Neural cell (in vitro differentiated cells): ENCODE measurements around the gene CPNE4. TPM values are rescaled to one million over a fixed set of nuclear protein-coding genes. Genes with fewer than 3 reads are reported as not detected.

ENCODE experiments used
- H2AFZ ChIP-seq: fragments of 200-600, 300-800 bp; sonication (generic), shearing (Covaris generic); 2 replicates; pipeline ENCODE4 v1.6.0; 2014; ENCODE audit warnings: low read depth, mild to moderate bottlenecking, antibody characterized with exemption, low read length, moderate library complexity
- H3F3A ChIP-seq: fragments of 200-600 bp; shearing (Covaris generic); 2 replicates; pipeline ENCODE4 v1.6.1; 2016; ENCODE audit warnings: mild to moderate bottlenecking, moderate library complexity, mixed read lengths, antibody characterized with exemption, low read length; ENCODE audit not compliant: insufficient read depth, poor library complexity, severe bottlenecking
- H3K27ac ChIP-seq: fragments of 200-600, 300-800 bp; sonication (generic), shearing (Covaris generic); 2 replicates; pipeline ENCODE4 v1.5.1; 2014; ENCODE audit warnings: mild to moderate bottlenecking, low read length, moderate library complexity
- H3K27me3 ChIP-seq: fragments of 300-800, 200-600 bp; sonication (generic), shearing (Covaris generic); 2 replicates; pipeline ENCODE4 v1.6.0; 2014; ENCODE audit warnings: mild to moderate bottlenecking, low read depth, low read length, moderate library complexity; ENCODE audit not compliant: insufficient read depth
- H3K36me3 ChIP-seq: fragments of 300-800, 200-600 bp; sonication (generic), shearing (Covaris generic); 2 replicates; pipeline ENCODE4 v1.5.1; 2014; ENCODE audit warnings: mild to moderate bottlenecking, antibody characterized with exemption, low read length, moderate library complexity; ENCODE audit not compliant: insufficient read depth
- H3K4me2 ChIP-seq: fragments of 300-800, 200-600 bp; sonication (generic), shearing (Covaris generic); 2 replicates; pipeline ENCODE4 v1.6.0; 2014; ENCODE audit warnings: mild to moderate bottlenecking, low read length
- H3K4me3 ChIP-seq: fragments of 300-800, 200-600 bp; sonication (generic), shearing (Covaris generic); 2 replicates; pipeline ENCODE4 v1.5.1; 2014; ENCODE audit warnings: mild to moderate bottlenecking, low read length, moderate library complexity
- H3K79me2 ChIP-seq: fragments of 200-600 bp; shearing (Covaris generic); replicated peaks from 2 replicates; pipeline ENCODE4 v1.6.0; 2014; ENCODE audit warnings: mild to moderate bottlenecking, low read length, moderate library complexity; ENCODE audit not compliant: insufficient read depth
- H3K9ac ChIP-seq: fragments of 300-800, 200-600 bp; sonication (generic), shearing (Covaris generic); 2 replicates; pipeline ENCODE4 v1.6.1; 2016; ENCODE audit warnings: mild to moderate bottlenecking, low read length, mixed read lengths
- H3K9me2 ChIP-seq: fragments of 200-600 bp; shearing (Covaris generic); 2 replicates; pipeline ENCODE4 v1.6.1; 2016; ENCODE audit warnings: mild to moderate bottlenecking, low read length, mixed read lengths; ENCODE audit not compliant: insufficient read depth
- H3K9me3 ChIP-seq: fragments of 200-600, 300-800 bp; sonication (generic), shearing (Covaris generic); 2 replicates; pipeline ENCODE4 v1.6.1; 2016; ENCODE audit warnings: mild to moderate bottlenecking, mixed run types, low read length, moderate library complexity, mixed read lengths
- H4K20me1 ChIP-seq: fragments of 200-600 bp; shearing (Covaris generic); 2 replicates; pipeline ENCODE4 v1.6.1; 2016; ENCODE audit warnings: mild to moderate bottlenecking, mixed run types; ENCODE audit not compliant: insufficient read depth
- EP300 ChIP-seq: fragments of 450-650 bp; conservative IDR thresholded peaks from 2 replicates; pipeline ENCODE4 v1.6.1; 2014; ENCODE audit warnings: antibody characterized with exemption, mild to moderate bottlenecking, moderate library complexity; ENCODE audit not compliant: poor library complexity, severe bottlenecking
- EZH2 ChIP-seq: fragments of 200-600, 300-800 bp; shearing (Covaris generic), sonication (generic); IDR thresholded peaks from 2 replicates; pipeline ENCODE4 v1.6.1; 2014; ENCODE audit warnings: antibody characterized with exemption, low read length, borderline replicate concordance, mild to moderate bottlenecking; ENCODE audit not compliant: insufficient read depth, poor library complexity, severe bottlenecking
- MXI1 ChIP-seq: fragments of 450-650 bp; conservative IDR thresholded peaks from 2 replicates; pipeline ENCODE4 v1.6.1; 2014; ENCODE audit warnings: antibody characterized with exemption, mild to moderate bottlenecking; ENCODE audit not compliant: poor library complexity, severe bottlenecking
- POLR2AphosphoS5 ChIP-seq: IDR thresholded peaks from 2 replicates; pipeline ENCODE4 v1.6.1; 2012
- RAD21 ChIP-seq: fragments of 450-650 bp; conservative IDR thresholded peaks from 2 replicates; pipeline ENCODE4 v1.6.1; 2014; ENCODE audit warnings: antibody characterized with exemption, mild to moderate bottlenecking, moderate library complexity
- SMC3 ChIP-seq: fragments of 450-650 bp; conservative IDR thresholded peaks from 2 replicates; pipeline ENCODE4 v1.6.1; 2014; ENCODE audit warnings: antibody characterized with exemption, mild to moderate bottlenecking, moderate library complexity; ENCODE audit not compliant: poor library complexity
- TAF1 ChIP-seq: IDR thresholded peaks from 2 replicates; pipeline ENCODE4 v1.6.1; 2012; ENCODE audit warnings: low read depth
- polyA plus RNA-seq: library from polyadenylated mRNA; depleted of rRNA; stranded (reverse); fragments of >200 nt; gene quantifications from 2 replicates; pipeline ENCODE4 v1.2.3, GENCODE V29; 2014
- TF ChIP-seq, protein P1 (sequence below): IDR thresholded peaks from 2 replicates; pipeline ENCODE4 v1.6.1; 2012; ENCODE audit warnings: borderline replicate concordance
- TF ChIP-seq, protein P2 (sequence below): fragments of 450-650 bp; IDR thresholded peaks from 2 replicates; pipeline ENCODE4 v1.5.1; 2014; ENCODE audit warnings: antibody characterized with exemption, mild to moderate bottlenecking, moderate library complexity; ENCODE audit not compliant: poor library complexity, severe bottlenecking

Gene CPNE4
- polyA plus RNA-seq, 1 donor from 2014 or later, result 0.59 TPM

DNA sequence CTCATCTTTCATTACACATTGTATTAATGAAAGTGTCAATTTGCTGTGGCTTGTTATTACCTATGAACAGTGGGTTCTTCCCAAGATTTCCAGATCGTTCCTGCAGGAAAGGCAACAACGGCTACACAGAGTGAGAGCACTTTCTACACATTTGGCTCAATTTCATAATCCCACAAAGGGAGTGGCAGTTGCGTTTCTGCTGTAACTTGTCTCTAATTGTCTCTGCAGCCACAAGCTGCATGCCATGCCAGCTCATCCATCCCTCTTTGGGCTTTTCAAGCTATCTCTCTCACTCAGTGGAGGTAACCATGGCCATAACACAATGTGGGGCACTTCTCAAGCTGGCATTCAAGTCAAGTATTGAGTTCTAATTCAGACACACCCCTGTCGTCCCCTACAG lies 27.7 kb upstream of the CPNE4 start:
- no peak overlapping the region for H3K4me2 ChIP-seq
- no peaks in the 10 kb centered on the region for H3K36me3 ChIP-seq
- TF ChIP-seq RAD21 (no peak), POLR2AphosphoS5 (no peak), MXI1 (no peak), EZH2 (no peak), EP300 (no peak), SMC3 (no peak), TAF1 (no peak)
- TF ChIP-seq, protein P1, sequence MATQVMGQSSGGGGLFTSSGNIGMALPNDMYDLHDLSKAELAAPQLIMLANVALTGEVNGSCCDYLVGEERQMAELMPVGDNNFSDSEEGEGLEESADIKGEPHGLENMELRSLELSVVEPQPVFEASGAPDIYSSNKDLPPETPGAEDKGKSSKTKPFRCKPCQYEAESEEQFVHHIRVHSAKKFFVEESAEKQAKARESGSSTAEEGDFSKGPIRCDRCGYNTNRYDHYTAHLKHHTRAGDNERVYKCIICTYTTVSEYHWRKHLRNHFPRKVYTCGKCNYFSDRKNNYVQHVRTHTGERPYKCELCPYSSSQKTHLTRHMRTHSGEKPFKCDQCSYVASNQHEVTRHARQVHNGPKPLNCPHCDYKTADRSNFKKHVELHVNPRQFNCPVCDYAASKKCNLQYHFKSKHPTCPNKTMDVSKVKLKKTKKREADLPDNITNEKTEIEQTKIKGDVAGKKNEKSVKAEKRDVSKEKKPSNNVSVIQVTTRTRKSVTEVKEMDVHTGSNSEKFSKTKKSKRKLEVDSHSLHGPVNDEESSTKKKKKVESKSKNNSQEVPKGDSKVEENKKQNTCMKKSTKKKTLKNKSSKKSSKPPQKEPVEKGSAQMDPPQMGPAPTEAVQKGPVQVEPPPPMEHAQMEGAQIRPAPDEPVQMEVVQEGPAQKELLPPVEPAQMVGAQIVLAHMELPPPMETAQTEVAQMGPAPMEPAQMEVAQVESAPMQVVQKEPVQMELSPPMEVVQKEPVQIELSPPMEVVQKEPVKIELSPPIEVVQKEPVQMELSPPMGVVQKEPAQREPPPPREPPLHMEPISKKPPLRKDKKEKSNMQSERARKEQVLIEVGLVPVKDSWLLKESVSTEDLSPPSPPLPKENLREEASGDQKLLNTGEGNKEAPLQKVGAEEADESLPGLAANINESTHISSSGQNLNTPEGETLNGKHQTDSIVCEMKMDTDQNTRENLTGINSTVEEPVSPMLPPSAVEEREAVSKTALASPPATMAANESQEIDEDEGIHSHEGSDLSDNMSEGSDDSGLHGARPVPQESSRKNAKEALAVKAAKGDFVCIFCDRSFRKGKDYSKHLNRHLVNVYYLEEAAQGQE, result no peak
- TF ChIP-seq, protein P2, sequence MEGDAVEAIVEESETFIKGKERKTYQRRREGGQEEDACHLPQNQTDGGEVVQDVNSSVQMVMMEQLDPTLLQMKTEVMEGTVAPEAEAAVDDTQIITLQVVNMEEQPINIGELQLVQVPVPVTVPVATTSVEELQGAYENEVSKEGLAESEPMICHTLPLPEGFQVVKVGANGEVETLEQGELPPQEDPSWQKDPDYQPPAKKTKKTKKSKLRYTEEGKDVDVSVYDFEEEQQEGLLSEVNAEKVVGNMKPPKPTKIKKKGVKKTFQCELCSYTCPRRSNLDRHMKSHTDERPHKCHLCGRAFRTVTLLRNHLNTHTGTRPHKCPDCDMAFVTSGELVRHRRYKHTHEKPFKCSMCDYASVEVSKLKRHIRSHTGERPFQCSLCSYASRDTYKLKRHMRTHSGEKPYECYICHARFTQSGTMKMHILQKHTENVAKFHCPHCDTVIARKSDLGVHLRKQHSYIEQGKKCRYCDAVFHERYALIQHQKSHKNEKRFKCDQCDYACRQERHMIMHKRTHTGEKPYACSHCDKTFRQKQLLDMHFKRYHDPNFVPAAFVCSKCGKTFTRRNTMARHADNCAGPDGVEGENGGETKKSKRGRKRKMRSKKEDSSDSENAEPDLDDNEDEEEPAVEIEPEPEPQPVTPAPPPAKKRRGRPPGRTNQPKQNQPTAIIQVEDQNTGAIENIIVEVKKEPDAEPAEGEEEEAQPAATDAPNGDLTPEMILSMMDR, result no peak
- no peaks in the 10 kb centered on the region for H3F3A ChIP-seq
- no peaks in the 10 kb centered on the region for H3K9me3 ChIP-seq
- no peak overlapping the region for H3K9ac ChIP-seq
- no peak overlapping the region for H3K4me3 ChIP-seq
- no peaks in the 10 kb centered on the region for H3K79me2 ChIP-seq
- H3K27me3 ChIP-seq, result no peaks in the 10 kb centered on the region
- no peak overlapping the region for H2AFZ ChIP-seq
- H3K9me2 ChIP-seq, result no peaks in the 10 kb centered on the region
- no peak overlapping the region for H3K27ac ChIP-seq
- no peaks in the 10 kb centered on the region for H4K20me1 ChIP-seq

DNA sequence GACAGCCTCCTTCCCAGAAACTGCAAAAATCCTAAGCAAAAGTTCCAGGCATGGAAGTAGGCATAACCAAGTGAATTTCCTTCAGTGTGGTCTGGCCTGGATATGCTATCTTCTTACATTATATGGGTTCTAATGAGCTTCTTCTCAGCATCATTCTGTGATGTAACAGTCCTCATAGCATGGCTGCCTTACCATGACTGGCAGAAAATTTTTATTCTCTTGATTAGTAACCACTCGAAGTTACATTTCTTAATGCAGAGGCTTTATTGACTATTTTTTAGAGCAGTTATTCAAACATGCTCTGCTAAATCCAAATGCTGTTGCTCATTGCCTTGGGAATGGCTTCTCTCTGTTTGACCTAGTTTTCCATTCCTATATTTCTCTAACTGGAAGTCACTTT lies 21.1 kb upstream of the CPNE4 start:
- H4K20me1 ChIP-seq, result no peaks in the 10 kb centered on the region
- H3F3A ChIP-seq, result no peaks in the 10 kb centered on the region
- H3K36me3 ChIP-seq, result no peaks in the 10 kb centered on the region
- TF ChIP-seq MXI1, result no peak
- TF ChIP-seq, protein P2, result no peak
- TF ChIP-seq TAF1, result no peak
- no peak for TF ChIP-seq SMC3
- no peak for TF ChIP-seq RAD21
- TF ChIP-seq, protein P1, result no peak
- H3K4me3 ChIP-seq, result no peak overlapping the region
- H2AFZ ChIP-seq, result no peak overlapping the region
- H3K27ac ChIP-seq, result no peak overlapping the region
- no peaks in the 10 kb centered on the region for H3K27me3 ChIP-seq
- no peak overlapping the region for H3K4me2 ChIP-seq
- H3K9ac ChIP-seq, result no peak overlapping the region
- no peaks in the 10 kb centered on the region for H3K79me2 ChIP-seq
- no peaks in the 10 kb centered on the region for H3K9me3 ChIP-seq
- no peaks in the 10 kb centered on the region for H3K9me2 ChIP-seq
